WTC11 (cell line): ENCODE results near the gene SPATA18.

ENCODE experiments used
- CREM ChIP-seq: sonication (generic); formaldehyde crosslinking; IDR thresholded peaks from 2 replicates; pipeline ENCODE4 v1.8.1; 2022; ENCODE audit warnings: mild to moderate bottlenecking, missing genetic modification reagents, moderate library complexity
- CTCF ChIP-seq: fragments of 200-600 bp; IDR thresholded peaks from 2 replicates; pipeline ENCODE4 v1.8.0; 2022; ENCODE audit warnings: antibody characterized with exemption
- FOXJ3 ChIP-seq: sonication (generic); formaldehyde crosslinking; IDR thresholded peaks from 2 replicates; pipeline ENCODE4 v1.9.0; 2021; ENCODE audit warnings: missing genetic modification reagents, mild to moderate bottlenecking, borderline replicate concordance
- FOXK1 ChIP-seq: sonication (generic); formaldehyde crosslinking; IDR thresholded peaks from 2 replicates; pipeline ENCODE4 v1.8.0; 2022; ENCODE audit warnings: mild to moderate bottlenecking, moderate library complexity, missing genetic modification reagents
- MAX ChIP-seq: sonication (generic); formaldehyde crosslinking; IDR thresholded peaks from 2 replicates; pipeline ENCODE4 v1.8.0; 2022; ENCODE audit warnings: mild to moderate bottlenecking, missing genetic modification reagents
- NR3C1 ChIP-seq: sonication (generic); formaldehyde crosslinking; conservative IDR thresholded peaks from 2 replicates; pipeline ENCODE4 v1.8.1; 2023; ENCODE audit warnings: low read depth, mild to moderate bottlenecking, missing genetic modification reagents
- PRDM15 ChIP-seq: sonication (generic); formaldehyde crosslinking; IDR thresholded peaks from 2 replicates; pipeline ENCODE4 v1.8.0; 2022; ENCODE audit warnings: missing genetic modification reagents
- SMAD3 ChIP-seq: sonication (generic); formaldehyde crosslinking; IDR thresholded peaks from 2 replicates; pipeline ENCODE4 v1.8.0; 2022; ENCODE audit warnings: missing genetic modification reagents, mild to moderate bottlenecking, borderline replicate concordance
- TCF7 ChIP-seq: sonication (generic); formaldehyde crosslinking; IDR thresholded peaks from 2 replicates; pipeline ENCODE4 v1.8.0; 2022; ENCODE audit warnings: mild to moderate bottlenecking, low read depth, missing genetic modification reagents, moderate library complexity
- ZBTB43 ChIP-seq: sonication (generic); formaldehyde crosslinking; IDR thresholded peaks from 2 replicates; pipeline ENCODE4 v1.8.1; 2023; ENCODE audit warnings: mild to moderate bottlenecking, missing genetic modification reagents

GRCh38 chr4:52079659-52080058 is 28.6 kb downstream of the SPATA18 start:
- TF ChIP-seq FOXJ3 (CRISPR knock-in tag) (no peak), CTCF (no peak), SMAD3 (no peak), PRDM15 (CRISPR knock-in tag) (no peak), CREM (CRISPR knock-in tag) (no peak), TCF7 (CRISPR knock-in tag) (no peak), NR3C1 (CRISPR knock-in tag) (no peak), FOXK1 (CRISPR knock-in tag) (no peak), MAX (CRISPR knock-in tag) (no peak), ZBTB43 (no peak)
